NCI-H510A treated with DMSO at 0.1 percent for 48 hours (cell line): Measurements from ENCODE around the gene NGEF.

ENCODE experiments used
- DNase-seq: peaks from one replicate; lab custom pipeline; 2025; lab: John Stamatoyannopoulos, UW

Gene NGEF

DNA sequence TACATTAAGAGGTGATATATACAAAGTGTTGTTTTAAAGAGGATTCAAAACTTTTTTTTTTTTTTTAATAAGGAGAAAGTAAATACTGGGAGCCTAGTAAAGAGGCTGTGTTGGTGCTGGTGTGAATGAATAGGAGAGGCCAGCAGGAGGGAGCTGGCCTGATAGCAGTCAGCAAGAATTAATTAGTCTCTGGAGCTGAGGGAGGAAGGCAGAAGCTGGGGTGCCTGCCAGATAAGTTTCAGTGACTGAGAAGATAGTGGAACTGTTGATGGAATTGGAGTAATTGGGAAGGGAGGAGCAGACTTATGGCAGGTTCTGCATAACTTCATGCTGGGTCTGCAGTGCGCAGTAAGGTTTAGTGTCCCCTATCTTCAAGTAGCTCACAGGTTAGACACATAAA, 179.2 kb downstream of the NGEF start:
- no peak for DNase-seq

DNA sequence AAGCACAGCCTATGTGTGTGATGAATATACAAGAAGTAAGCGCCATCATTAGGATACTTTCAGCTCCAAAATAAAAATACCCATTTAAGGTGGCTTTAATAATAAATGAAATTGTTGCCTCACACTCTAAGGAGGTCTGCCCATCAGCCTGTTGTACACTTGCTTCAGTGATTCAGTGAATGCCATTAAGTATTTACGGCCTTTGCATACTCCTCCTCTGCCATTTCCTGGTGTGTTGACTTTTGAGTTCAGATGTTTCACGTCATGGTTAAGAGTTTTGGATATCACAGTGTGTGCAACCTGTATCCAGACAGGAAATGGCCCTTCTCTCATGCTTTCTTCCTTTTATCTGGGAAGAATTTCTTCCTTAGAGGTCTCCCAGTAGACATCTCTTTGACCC, 181.6 kb downstream of the NGEF start:
- DNase-seq: no peak

DNA sequence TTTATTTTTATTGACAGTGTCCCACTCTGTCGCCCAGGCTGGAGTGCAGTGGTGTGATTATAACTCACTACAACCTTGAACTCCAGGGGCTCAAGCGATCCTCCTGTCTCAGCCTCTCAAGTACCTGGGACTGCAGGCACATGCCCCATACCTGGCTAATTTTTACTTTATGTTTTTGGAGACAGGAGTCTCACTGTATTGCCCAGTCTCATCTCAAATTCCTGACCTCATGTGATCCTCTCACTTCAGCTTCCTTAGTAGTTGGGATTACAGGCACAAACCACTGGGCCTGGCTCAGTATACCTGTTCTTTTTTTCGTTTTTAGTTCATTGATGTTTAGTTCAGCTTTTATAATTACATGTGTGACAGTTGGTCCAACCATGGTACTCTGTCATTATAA, 183.1 kb downstream of the NGEF start:
- no peak for DNase-seq
